Activated CD4-positive, alpha-beta memory T cell treated with anti-CD3 and anti-CD28 coated beads for 36 hours (primary cell): ENCODE data around the gene QSOX1. TPM values are rescaled to one million over a fixed set of nuclear protein-coding genes. Genes with fewer than 3 reads are reported as not detected.
"Not testable (repeated sequence)": the region's sequence is repeated elsewhere in the genome, so short reads cannot be mapped to it uniquely, and the experiment has no call there.

ENCODE experiments used
- CTCF ChIA-PET: fragments of 350-600 bp; sonication (Branson Sonifier 250); formaldehyde crosslinking; loops from one replicate; lab custom pipeline; 2021; ENCODE audit warnings: antibody characterized with exemption, inconsistent platforms; lab: Charles Lee
- POLR2A ChIA-PET: fragments of 350-600 bp; sonication (Branson Sonifier 250); formaldehyde crosslinking; loops from one replicate; lab custom pipeline; 2021; ENCODE audit warnings: antibody characterized with exemption; lab: Charles Lee
- DNase-seq: peaks from one replicate; pipeline ENCODE4 v3.0.0-alpha.2; 2020
- H3K27ac Mint-ChIP-seq: one replicate; pipeline ENCODE4 v1.8.0; 2021; ENCODE audit warnings: mixed read lengths
- H3K27me3 Mint-ChIP-seq: one replicate; pipeline ENCODE4 v1.8.0; 2021; ENCODE audit warnings: mixed read lengths
- H3K36me3 Mint-ChIP-seq: one replicate; pipeline ENCODE4 v1.8.0; 2021; ENCODE audit warnings: mixed read lengths
- H3K4me1 Mint-ChIP-seq: one replicate; pipeline ENCODE4 v1.8.0; 2021; ENCODE audit warnings: low read depth, mixed read lengths
- H3K4me3 Mint-ChIP-seq: one replicate; pipeline ENCODE4 v1.8.0; 2021; ENCODE audit warnings: mild to moderate bottlenecking, mixed read lengths
- H3K9me3 Mint-ChIP-seq: one replicate; pipeline ENCODE4 v1.8.0; 2021; ENCODE audit warnings: mixed read lengths
- intact Hi-C: fragments of 100-400 bp; cut with micrococcal nuclease; formaldehyde crosslinking; loops from one replicate; pipeline ENCODE4 v1.15.1; 2023
- total RNA-seq, 2 experiments: library from RNA; stranded (reverse); gene quantifications; one replicate each; pipeline ENCODE4 v1.2.3, GENCODE V29; 2021

Gene QSOX1
- total RNA-seq, 2 experiments from 2014 or later, result 40.3 to 42.4 TPM

- Mint-ChIP-seq H3K4me1 (no peaks in the 10 kb centered on the region), H3K36me3 (peaks cover 11% of the 10 kb centered on the region), H3K9me3 (no peaks in the 10 kb centered on the region), H3K27me3 (no peaks in the 10 kb centered on the region), H3K27ac (no peak overlapping the region), H3K4me3 (no peak overlapping the region)
- CTCF ChIA-PET, result interaction anchor here (0.6 kb wide), 1 partner anchor 21 kb away, joined by 3 read pairs; no protein-coding TSS in a partner anchor
- DNase-seq, result no peak
- intact Hi-C loops, result no loop called here
- POLR2A ChIA-PET, result no interaction called here
Observed at GRCh38 chr1:180194546-180195207, 40.0 kb downstream of the QSOX1 start.

- Mint-ChIP-seq H3K27ac (no peak overlapping the region), H3K27me3 (no peaks in the 10 kb centered on the region), H3K36me3 (peaks cover 11% of the 10 kb centered on the region), H3K9me3 (no peaks in the 10 kb centered on the region), H3K4me3 (no peak overlapping the region), H3K4me1 (no peaks in the 10 kb centered on the region)
- CTCF ChIA-PET, result interaction anchor here (4.5 kb wide), 1 partner anchor 15 kb away, joined by 26 read pairs; no protein-coding TSS in a partner anchor
- POLR2A ChIA-PET, result no interaction called here
- intact Hi-C loops, result no loop called here
- DNase-seq, result no peak
Observed at GRCh38 chr1:180195401-180195800, 40.7 kb downstream of the QSOX1 start.

- CTCF ChIA-PET, result interaction anchor here (4.5 kb wide), 1 partner anchor 16 kb away, joined by 26 read pairs; no protein-coding TSS in a partner anchor
- Mint-ChIP-seq H3K27ac (no peak overlapping the region), H3K9me3 (no peaks in the 10 kb centered on the region), H3K36me3 (peaks cover 11% of the 10 kb centered on the region), H3K4me3 (no peak overlapping the region), H3K4me1 (no peaks in the 10 kb centered on the region), H3K27me3 (no peaks in the 10 kb centered on the region)
- POLR2A ChIA-PET, result no interaction called here
- intact Hi-C loops, result no loop called here
- no peak for DNase-seq
Observed at GRCh38 chr1:180195916-180196315, 41.2 kb downstream of the QSOX1 start.

GRCh38 chr1:180196436-180197003, 41.9 kb downstream of the QSOX1 start:
- peaks cover 5% of the 10 kb centered on the region for H3K36me3 Mint-ChIP-seq
- H3K27me3 Mint-ChIP-seq, result no peaks in the 10 kb centered on the region
- DNase-seq, result no peak
- H3K27ac Mint-ChIP-seq, result no peak overlapping the region
- intact Hi-C loops, result no loop called here
- POLR2A ChIA-PET, result no interaction called here
- H3K4me1 Mint-ChIP-seq, result no peaks in the 10 kb centered on the region
- CTCF ChIA-PET, result interaction anchor here (0.6 to 4.5 kb wide), 2 partner anchors 16 to 175 kb away, joined by 3 to 26 read pairs; no protein-coding TSS in a partner anchor
- no peaks in the 10 kb centered on the region for H3K9me3 Mint-ChIP-seq
- H3K4me3 Mint-ChIP-seq, result no peak overlapping the region

- POLR2A ChIA-PET, result no interaction called here
- Mint-ChIP-seq H3K27me3 (no peaks in the 10 kb centered on the region), H3K9me3 (no peaks in the 10 kb centered on the region), H3K4me1 (no peaks in the 10 kb centered on the region), H3K27ac (no peak overlapping the region), H3K36me3 (peaks cover 5% of the 10 kb centered on the region), H3K4me3 (no peak overlapping the region)
- CTCF ChIA-PET, result interaction anchor here (4.5 kb wide), 1 partner anchor 17 kb away, joined by 26 read pairs; no protein-coding TSS in a partner anchor
- intact Hi-C loops, result no loop called here
- no peak for DNase-seq
Observed at GRCh38 chr1:180197231-180197630, 42.6 kb downstream of the QSOX1 start.

GRCh38 chr1:180198196-180198595, 43.5 kb downstream of the QSOX1 start:
- H3K36me3 Mint-ChIP-seq, result peaks cover 5% of the 10 kb centered on the region
- H3K4me1 Mint-ChIP-seq, result no peaks in the 10 kb centered on the region
- no peak overlapping the region for H3K27ac Mint-ChIP-seq
- no peak for DNase-seq
- intact Hi-C loops, result no loop called here
- H3K27me3 Mint-ChIP-seq, result no peaks in the 10 kb centered on the region
- H3K4me3 Mint-ChIP-seq, result no peak overlapping the region
- POLR2A ChIA-PET, result no interaction called here
- CTCF ChIA-PET, result interaction anchor here (1.1 to 4.5 kb wide), 2 partner anchors 10 to 18 kb away, joined by 3 to 26 read pairs; no protein-coding TSS in a partner anchor
- H3K9me3 Mint-ChIP-seq, result no peaks in the 10 kb centered on the region

GRCh38 chr1:180198611-180199010, 43.9 kb downstream of the QSOX1 start:
- POLR2A ChIA-PET, result no interaction called here
- H3K27ac Mint-ChIP-seq, result no peak overlapping the region
- no peaks in the 10 kb centered on the region for H3K4me1 Mint-ChIP-seq
- CTCF ChIA-PET, result interaction anchor here (1.1 to 4.5 kb wide), 2 partner anchors 11 to 19 kb away, joined by 3 to 26 read pairs; no protein-coding TSS in a partner anchor
- no peak for DNase-seq
- no peak overlapping the region for H3K4me3 Mint-ChIP-seq
- intact Hi-C loops, result no loop called here
- no peaks in the 10 kb centered on the region for H3K27me3 Mint-ChIP-seq
- H3K9me3 Mint-ChIP-seq, result no peaks in the 10 kb centered on the region
- peaks cover 5% of the 10 kb centered on the region for H3K36me3 Mint-ChIP-seq

GRCh38 chr1:180199018-180199417, 44.3 kb downstream of the QSOX1 start:
- H3K9me3 Mint-ChIP-seq, result no peaks in the 10 kb centered on the region
- peaks cover 5% of the 10 kb centered on the region for H3K36me3 Mint-ChIP-seq
- H3K27me3 Mint-ChIP-seq, result no peaks in the 10 kb centered on the region
- no peak for DNase-seq
- POLR2A ChIA-PET, result no interaction called here
- H3K27ac Mint-ChIP-seq, result no peak overlapping the region
- intact Hi-C loops, result no loop called here
- no peak overlapping the region for H3K4me3 Mint-ChIP-seq
- H3K4me1 Mint-ChIP-seq, result no peaks in the 10 kb centered on the region
- CTCF ChIA-PET, result interaction anchor here (4.5 kb wide), 1 partner anchor 19 kb away, joined by 26 read pairs; no protein-coding TSS in a partner anchor

GRCh38 chr1:180201451-180202200, 47.0 kb downstream of the QSOX1 start:
- intact Hi-C loops, result no loop called here

GRCh38 chr1:180202588-180202987, 47.9 kb downstream of the QSOX1 start:
- DNase-seq, H3K27ac Mint-ChIP-seq, intact Hi-C loops, H3K4me1 Mint-ChIP-seq, H3K4me3 Mint-ChIP-seq, H3K36me3 Mint-ChIP-seq, H3K27me3 Mint-ChIP-seq, H3K9me3 Mint-ChIP-seq, POLR2A ChIA-PET: not testable (repeated sequence)
- CTCF ChIA-PET, result interaction anchor here (1.0 to 3.2 kb wide), 2 partner anchors 22 to 34 kb away, joined by 3 to 16 read pairs; no protein-coding TSS in a partner anchor

More at GRCh38 chr1:180201451-180202200, 47.0 kb downstream of the QSOX1 start:
- CTCF ChIA-PET, result interaction anchor here (3.2 kb wide), 1 partner anchor 21 kb away, joined by 16 read pairs; no protein-coding TSS in a partner anchor
- POLR2A ChIA-PET, result no interaction called here
- no peak overlapping the region for H3K27ac Mint-ChIP-seq
- H3K36me3 Mint-ChIP-seq, result no peaks in the 10 kb centered on the region
- no peaks in the 10 kb centered on the region for H3K27me3 Mint-ChIP-seq
- H3K9me3 Mint-ChIP-seq, result no peaks in the 10 kb centered on the region
- H3K4me1 Mint-ChIP-seq, result no peaks in the 10 kb centered on the region
- no peak overlapping the region for H3K4me3 Mint-ChIP-seq
- no peak for DNase-seq

- no peaks in the 10 kb centered on the region for H3K27me3 Mint-ChIP-seq
- ChIA-PET CTCF (interaction anchor here (0.6 kb wide), 1 partner anchor 19 kb away, joined by 3 read pairs; no protein-coding TSS in a partner anchor), POLR2A (no interaction called here)
- H3K4me3 Mint-ChIP-seq, result no peak overlapping the region
- H3K27ac Mint-ChIP-seq, result no peak overlapping the region
- intact Hi-C loops, result no loop called here
- no peaks in the 10 kb centered on the region for H3K36me3 Mint-ChIP-seq
- DNase-seq, result no peak
- no peaks in the 10 kb centered on the region for H3K9me3 Mint-ChIP-seq
- H3K4me1 Mint-ChIP-seq, result no peaks in the 10 kb centered on the region
Observed at GRCh38 chr1:180204231-180204630, 49.6 kb downstream of the QSOX1 start.

- Mint-ChIP-seq H3K27ac (no peak overlapping the region), H3K9me3 (no peaks in the 10 kb centered on the region), H3K4me1 (no peaks in the 10 kb centered on the region), H3K27me3 (peaks cover 2% of the 10 kb centered on the region), H3K4me3 (no peak overlapping the region), H3K36me3 (no peaks in the 10 kb centered on the region)
- POLR2A ChIA-PET, result no interaction called here
- no peak for DNase-seq
- intact Hi-C loops, result no loop called here
- CTCF ChIA-PET, result interaction anchor here (0.8 kb wide), 1 partner anchor 15 kb away, joined by 3 read pairs; no protein-coding TSS in a partner anchor
Observed at GRCh38 chr1:180206581-180206980, 51.9 kb downstream of the QSOX1 start.
